Esophagus squamous epithelium (tissue), 4 donors: Measurements from ENCODE around the gene SLC35A2.

Source experiments
- POLR2A ChIP-seq, 4 donors: fragments of 450-650 bp; IDR thresholded peaks; one replicate each; pipeline ENCODE4 v1.6.1; 2017; ENCODE audit warnings: antibody characterized with exemption in 4 of 4, mild to moderate bottlenecking in 4 of 4, moderate library complexity in 3 of 4
- TF ChIP-seq, protein P1 (sequence below), 6 experiments: fragments of 450-650 bp in 4 of 6; fragments of 200-600 bp in 2 of 6; sonication (generic) in 2 of 6; IDR thresholded peaks; one replicate each; pipeline ENCODE4 v1.5.1; 2016 to 2019; ENCODE audit warnings: antibody characterized with exemption in 6 of 6, mild to moderate bottlenecking in 4 of 6, moderate library complexity in 4 of 6

- TF ChIP-seq, protein P1, sequence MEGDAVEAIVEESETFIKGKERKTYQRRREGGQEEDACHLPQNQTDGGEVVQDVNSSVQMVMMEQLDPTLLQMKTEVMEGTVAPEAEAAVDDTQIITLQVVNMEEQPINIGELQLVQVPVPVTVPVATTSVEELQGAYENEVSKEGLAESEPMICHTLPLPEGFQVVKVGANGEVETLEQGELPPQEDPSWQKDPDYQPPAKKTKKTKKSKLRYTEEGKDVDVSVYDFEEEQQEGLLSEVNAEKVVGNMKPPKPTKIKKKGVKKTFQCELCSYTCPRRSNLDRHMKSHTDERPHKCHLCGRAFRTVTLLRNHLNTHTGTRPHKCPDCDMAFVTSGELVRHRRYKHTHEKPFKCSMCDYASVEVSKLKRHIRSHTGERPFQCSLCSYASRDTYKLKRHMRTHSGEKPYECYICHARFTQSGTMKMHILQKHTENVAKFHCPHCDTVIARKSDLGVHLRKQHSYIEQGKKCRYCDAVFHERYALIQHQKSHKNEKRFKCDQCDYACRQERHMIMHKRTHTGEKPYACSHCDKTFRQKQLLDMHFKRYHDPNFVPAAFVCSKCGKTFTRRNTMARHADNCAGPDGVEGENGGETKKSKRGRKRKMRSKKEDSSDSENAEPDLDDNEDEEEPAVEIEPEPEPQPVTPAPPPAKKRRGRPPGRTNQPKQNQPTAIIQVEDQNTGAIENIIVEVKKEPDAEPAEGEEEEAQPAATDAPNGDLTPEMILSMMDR (IDR thresholded peaks at IDR 0.05), result no peak
- no peak for TF ChIP-seq POLR2A (IDR thresholded peaks at IDR 0.05)
Observed at GRCh38 chrX:48909703-48910294, 1.6 kb downstream of the SLC35A2 start.
